IMR-90 (cell line): ENCODE measurements around the gene IL1B.

Experiments
- BHLHE40 ChIP-seq: fragments of 150-350 bp; IDR thresholded peaks from 2 replicates; pipeline ENCODE4 v1.6.1; 2016; ENCODE audit warnings: mild to moderate bottlenecking, low read depth, low read length
- CEBPB ChIP-seq: IDR thresholded peaks from 2 replicates; pipeline ENCODE4 v1.6.1; 2012; ENCODE audit warnings: low read depth, low read length, improper control_type of control experiment
- CHD1 ChIP-seq: IDR thresholded peaks from 2 replicates; pipeline ENCODE4 v1.6.1; 2012; ENCODE audit warnings: low read depth, low read length, improper control_type of control experiment
- CTCF ChIP-seq: conservative IDR thresholded peaks from 2 replicates; pipeline ENCODE4 v1.5.1; 2012; ENCODE audit warnings: mild to moderate bottlenecking, low read depth, low read length, improper control_type of control experiment
- MAZ ChIP-seq: IDR thresholded peaks from 2 replicates; pipeline ENCODE4 v1.6.1; 2012; ENCODE audit warnings: low read depth, mild to moderate bottlenecking, low read length, improper control_type of control experiment, moderate library complexity, borderline replicate concordance
- MXI1 ChIP-seq: IDR thresholded peaks from 2 replicates; pipeline ENCODE4 v1.6.1; 2012; ENCODE audit warnings: low read depth, mild to moderate bottlenecking, low read length, moderate library complexity, borderline replicate concordance
- POLR2A ChIP-seq: IDR thresholded peaks from 2 replicates; pipeline ENCODE4 v1.6.1; 2012; ENCODE audit warnings: mild to moderate bottlenecking, low read depth, low read length
- RAD21 ChIP-seq: IDR thresholded peaks from 2 replicates; pipeline ENCODE4 v1.6.1; 2012; ENCODE audit warnings: low read length, improper control_type of control experiment
- SMC3 ChIP-seq: fragments of 150-350 bp; IDR thresholded peaks from 2 replicates; pipeline ENCODE4 v1.6.1; 2016; ENCODE audit warnings: low read depth, mild to moderate bottlenecking, antibody characterized with exemption, low read length, moderate library complexity

GRCh38 chr2:112803691-112804521, 32.7 kb downstream of the IL1B start:
- TF ChIP-seq CTCF (no peak), SMC3 (no peak), POLR2A (no peak), RAD21 (no peak), MXI1 (no peak), MAZ (no peak), CEBPB (peak; percentile 79), CHD1 (no peak), BHLHE40 (0 out of 2 replicates have a peak, but pooled peaks have one; percentile 35)
